ENCODE results near the gene APBA3.

APBA3 gene

DNA sequence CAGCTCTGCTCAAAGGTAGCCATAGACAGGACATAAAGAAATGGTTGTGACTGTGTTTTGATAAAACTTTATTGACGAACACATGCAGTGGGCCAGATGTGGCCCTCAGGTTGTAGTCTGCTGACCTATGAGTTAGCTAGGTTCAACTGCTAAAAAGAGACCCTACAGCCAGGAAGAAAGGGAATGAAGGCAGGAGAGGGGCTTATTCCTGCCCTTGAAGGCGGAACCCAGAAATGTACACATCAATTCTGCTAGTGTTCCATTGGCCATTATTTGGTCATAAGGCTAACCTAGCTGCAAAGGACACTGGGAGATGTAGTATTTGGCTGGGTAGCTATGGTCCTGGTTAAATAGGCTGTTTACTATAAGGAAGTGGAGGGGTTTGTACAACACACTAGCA is 18.0 kb downstream of the APBA3 start:
- TF ChIP-seq POLR2A (IDR thresholded peaks at IDR 0.05; ENCODE audit: extremely low read depth, insufficient read length) = no peak
- TF ChIP-seq, protein P1, sequence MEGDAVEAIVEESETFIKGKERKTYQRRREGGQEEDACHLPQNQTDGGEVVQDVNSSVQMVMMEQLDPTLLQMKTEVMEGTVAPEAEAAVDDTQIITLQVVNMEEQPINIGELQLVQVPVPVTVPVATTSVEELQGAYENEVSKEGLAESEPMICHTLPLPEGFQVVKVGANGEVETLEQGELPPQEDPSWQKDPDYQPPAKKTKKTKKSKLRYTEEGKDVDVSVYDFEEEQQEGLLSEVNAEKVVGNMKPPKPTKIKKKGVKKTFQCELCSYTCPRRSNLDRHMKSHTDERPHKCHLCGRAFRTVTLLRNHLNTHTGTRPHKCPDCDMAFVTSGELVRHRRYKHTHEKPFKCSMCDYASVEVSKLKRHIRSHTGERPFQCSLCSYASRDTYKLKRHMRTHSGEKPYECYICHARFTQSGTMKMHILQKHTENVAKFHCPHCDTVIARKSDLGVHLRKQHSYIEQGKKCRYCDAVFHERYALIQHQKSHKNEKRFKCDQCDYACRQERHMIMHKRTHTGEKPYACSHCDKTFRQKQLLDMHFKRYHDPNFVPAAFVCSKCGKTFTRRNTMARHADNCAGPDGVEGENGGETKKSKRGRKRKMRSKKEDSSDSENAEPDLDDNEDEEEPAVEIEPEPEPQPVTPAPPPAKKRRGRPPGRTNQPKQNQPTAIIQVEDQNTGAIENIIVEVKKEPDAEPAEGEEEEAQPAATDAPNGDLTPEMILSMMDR (IDR thresholded peaks at IDR 0.05; ENCODE audit: low read depth, low read length) = no peak
- TF ChIP-seq, protein P2, sequence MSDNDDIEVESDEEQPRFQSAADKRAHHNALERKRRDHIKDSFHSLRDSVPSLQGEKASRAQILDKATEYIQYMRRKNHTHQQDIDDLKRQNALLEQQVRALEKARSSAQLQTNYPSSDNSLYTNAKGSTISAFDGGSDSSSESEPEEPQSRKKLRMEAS (IDR thresholded peaks at IDR 0.05; ENCODE audit: low read depth, low read length) = no peak
- TF ChIP-seq MYC (IDR thresholded peaks at IDR 0.05; ENCODE audit: low read depth, low read length) = no peak
- H3K4me3 ChIP-seq (ENCODE audit: low read depth, low read length) = no peak overlapping the region
- DNase-seq (ENCODE audit: low read depth) = peak; percentile 53

DNA sequence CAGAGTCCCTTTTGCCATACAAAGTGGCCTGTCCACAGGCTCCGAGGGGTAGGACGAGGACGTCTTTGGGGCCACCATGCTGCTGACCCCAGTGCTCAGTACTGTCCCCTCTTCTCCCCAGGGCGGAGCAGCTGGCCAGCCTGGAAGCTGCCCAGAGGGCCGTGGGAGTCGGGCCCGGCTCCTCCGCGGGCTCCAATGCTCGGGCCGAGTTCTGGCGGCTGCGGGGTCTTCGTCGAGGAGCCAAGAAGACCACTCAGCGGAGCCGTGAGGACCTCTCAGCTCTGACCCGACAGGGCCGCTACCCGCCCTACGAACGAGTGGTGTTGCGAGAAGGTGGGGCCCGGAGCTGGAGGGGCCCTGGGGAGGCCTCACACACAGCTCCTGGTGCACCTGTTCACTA is 21.1 kb downstream of the APBA3 start:
- TF ChIP-seq, protein P1 (IDR thresholded peaks at IDR 0.05; ENCODE audit: low read depth, low read length) = no peak
- TF ChIP-seq MYC (IDR thresholded peaks at IDR 0.05; ENCODE audit: low read depth, low read length) (no peak), POLR2A (IDR thresholded peaks at IDR 0.05; ENCODE audit: extremely low read depth, insufficient read length) (no peak)
- TF ChIP-seq, protein P2 (IDR thresholded peaks at IDR 0.05; ENCODE audit: low read depth, low read length) = no peak
- no peak for DNase-seq (ENCODE audit: low read depth)
- no peak overlapping the region for H3K4me3 ChIP-seq (ENCODE audit: low read depth, low read length)

DNA sequence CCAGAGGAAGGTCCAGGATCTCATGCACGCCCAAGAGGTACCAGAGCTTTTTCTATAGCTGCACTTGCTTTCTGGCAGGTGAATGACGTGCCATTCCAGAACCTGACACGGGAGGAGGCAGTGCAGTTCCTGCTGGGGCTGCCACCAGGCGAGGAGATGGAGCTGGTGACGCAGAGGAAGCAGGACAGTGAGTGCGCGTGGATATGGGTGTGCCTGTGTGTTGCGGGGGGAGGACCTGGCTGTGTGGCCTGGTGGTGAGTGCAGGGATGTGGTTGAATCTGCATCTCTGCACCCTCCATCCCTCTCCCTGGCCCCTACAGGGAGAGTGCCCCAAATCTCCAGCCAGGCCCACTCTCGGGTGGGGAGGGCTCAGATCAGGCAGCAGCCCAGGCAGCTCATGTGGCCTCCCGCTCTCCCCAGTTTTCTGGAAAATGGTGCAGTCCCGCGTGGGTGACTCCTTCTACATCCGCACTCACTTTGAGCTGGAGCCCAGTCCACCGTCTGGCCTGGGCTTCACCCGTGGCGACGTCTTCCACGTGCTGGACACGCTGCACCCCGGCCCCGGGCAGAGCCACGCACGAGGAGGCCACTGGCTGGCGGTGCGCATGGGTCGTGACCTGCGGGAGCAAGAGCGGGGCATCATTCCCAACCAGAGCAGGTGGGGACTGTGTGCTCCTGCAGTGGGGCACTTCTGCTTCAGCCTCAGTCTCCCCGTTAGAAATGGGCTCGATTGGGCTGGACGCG is 22.8 kb downstream of the APBA3 start:
- H3K4me3 ChIP-seq (ENCODE audit: low read depth, low read length) = no peak overlapping the region
- no peak for DNase-seq (ENCODE audit: low read depth)
- TF ChIP-seq, protein P2 (IDR thresholded peaks at IDR 0.05; ENCODE audit: low read depth, low read length) = no peak
- no peak for TF ChIP-seq MYC (IDR thresholded peaks at IDR 0.05; ENCODE audit: low read depth, low read length)
- TF ChIP-seq POLR2A (IDR thresholded peaks at IDR 0.05; ENCODE audit: extremely low read depth, insufficient read length) = no peak
- TF ChIP-seq, protein P1 (IDR thresholded peaks at IDR 0.05; ENCODE audit: low read depth, low read length) = no peak

DNA sequence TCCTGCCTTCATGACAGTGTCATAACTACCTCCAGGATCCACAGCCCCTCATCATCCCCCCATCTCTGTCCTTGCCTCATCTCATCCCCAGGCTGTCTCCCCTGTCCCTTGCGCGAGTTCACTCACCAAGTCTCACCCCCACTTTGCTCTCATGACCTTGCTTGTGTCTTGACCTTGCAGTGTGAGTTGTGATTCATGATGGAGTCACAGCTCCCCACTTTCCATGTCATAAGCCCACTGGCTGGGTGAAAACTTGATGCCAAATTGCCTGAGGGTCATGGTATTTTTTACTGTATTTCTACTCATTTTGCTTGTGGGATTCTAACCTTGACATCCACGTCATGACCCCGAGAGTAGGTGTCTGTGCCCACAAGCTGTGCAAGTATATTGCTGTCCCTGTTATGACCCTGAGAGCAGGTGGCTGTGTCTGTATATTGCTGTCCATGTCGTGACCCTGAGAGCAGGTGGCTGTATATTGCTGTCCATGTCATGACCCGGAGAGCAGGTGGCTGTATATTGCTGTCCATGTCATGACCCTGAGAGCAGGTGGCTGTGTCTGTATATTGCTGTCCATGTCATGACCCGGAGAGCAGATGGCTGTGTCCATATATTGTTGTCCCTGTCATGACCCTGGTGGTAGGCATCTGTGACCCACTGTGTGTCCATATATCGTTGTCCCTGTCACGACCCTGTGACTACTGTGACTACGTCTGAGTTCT is 23.8 kb downstream of the APBA3 start:
- no peak for DNase-seq (ENCODE audit: low read depth)
- TF ChIP-seq, protein P2 (IDR thresholded peaks at IDR 0.05; ENCODE audit: low read depth, low read length) = no peak
- TF ChIP-seq, protein P1 (IDR thresholded peaks at IDR 0.05; ENCODE audit: low read depth, low read length) = no peak
- TF ChIP-seq MYC (IDR thresholded peaks at IDR 0.05; ENCODE audit: low read depth, low read length) (no peak), POLR2A (IDR thresholded peaks at IDR 0.05; ENCODE audit: extremely low read depth, insufficient read length) (no peak)
- H3K4me3 ChIP-seq (ENCODE audit: low read depth, low read length) = no peak overlapping the region

DNA sequence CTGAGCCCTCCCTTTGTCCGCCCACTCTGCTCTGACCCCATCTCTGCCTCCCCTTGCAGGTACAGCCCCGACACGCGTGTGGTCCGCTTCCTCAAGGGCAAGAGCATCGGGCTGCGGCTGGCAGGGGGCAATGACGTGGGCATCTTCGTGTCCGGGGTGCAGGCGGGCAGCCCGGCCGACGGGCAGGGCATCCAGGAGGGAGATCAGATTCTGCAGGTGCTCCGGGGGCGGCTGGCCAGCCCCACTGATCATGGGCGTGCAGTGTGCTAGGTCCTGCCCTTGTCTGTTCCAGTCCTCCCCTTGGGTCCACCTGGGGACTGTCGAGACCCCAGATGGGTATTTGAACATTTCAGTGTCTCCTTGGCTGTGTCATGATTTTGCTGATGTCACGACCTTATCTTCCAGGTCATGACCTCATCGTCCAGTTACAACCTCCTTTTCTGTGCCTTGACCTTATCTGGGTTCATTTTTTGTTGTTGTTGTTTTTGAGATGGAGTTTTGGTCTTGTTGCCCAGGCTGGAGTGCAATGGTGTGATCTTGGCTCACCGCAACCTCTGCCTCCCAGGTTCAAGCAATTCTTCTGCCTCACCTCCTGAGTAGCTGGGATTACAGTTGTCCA is 25.3 kb downstream of the APBA3 start:
- DNase-seq (ENCODE audit: low read depth) = no peak
- H3K4me3 ChIP-seq (ENCODE audit: low read depth, low read length) = no peak overlapping the region
- no peak for TF ChIP-seq POLR2A (IDR thresholded peaks at IDR 0.05; ENCODE audit: extremely low read depth, insufficient read length)
- TF ChIP-seq, protein P2 (IDR thresholded peaks at IDR 0.05; ENCODE audit: low read depth, low read length) = no peak
- no peak for TF ChIP-seq MYC (IDR thresholded peaks at IDR 0.05; ENCODE audit: low read depth, low read length)
- TF ChIP-seq, protein P1 (IDR thresholded peaks at IDR 0.05; ENCODE audit: low read depth, low read length) = no peak

Measured in NB4 (cell line).